HepG2 (cell line): ENCODE data around the gene NKD1. TPM values are rescaled to one million over a fixed set of nuclear protein-coding genes. Genes with fewer than 3 reads are reported as not detected.

Source experiments
- BCL3 ChIP-seq: sonication (generic); formaldehyde crosslinking; IDR thresholded peaks from 2 replicates; pipeline ENCODE4 v1.5.1; 2020; ENCODE audit warnings: mild to moderate bottlenecking, missing genetic modification reagents, moderate library complexity
- FOXJ3 ChIP-seq: sonication (generic); formaldehyde crosslinking; IDR thresholded peaks from 2 replicates; pipeline ENCODE4 v1.4.0; 2020; ENCODE audit warnings: missing genetic modification reagents, mild to moderate bottlenecking, borderline replicate concordance
- FOXP4 ChIP-seq: sonication (generic); formaldehyde crosslinking; IDR thresholded peaks from 2 replicates; pipeline ENCODE4 v1.4.0; 2020; ENCODE audit warnings: missing genetic modification reagents
- GRHL1 ChIP-seq: sonication (generic); formaldehyde crosslinking; conservative IDR thresholded peaks from 2 replicates; pipeline ENCODE4 v1.8.0; 2022; ENCODE audit warnings: missing genetic modification reagents
- HCFC1 ChIP-seq: fragments of 150-350 bp; IDR thresholded peaks from 2 replicates; pipeline ENCODE4 v1.6.1; 2014; ENCODE audit warnings: low read depth, low read length
- IRF2 ChIP-seq: IDR thresholded peaks from 2 replicates; pipeline ENCODE4 v1.6.1; 2018; ENCODE audit warnings: missing genetic modification reagents, missing compliant biosample characterization
- IRF9 ChIP-seq: sonication (generic); formaldehyde crosslinking; IDR thresholded peaks from 2 replicates; pipeline ENCODE4 v1.8.0; 2022; ENCODE audit warnings: missing genetic modification reagents, mild to moderate bottlenecking, borderline replicate concordance
- NFIC ChIP-seq: IDR thresholded peaks from 2 replicates; pipeline ENCODE4 v1.6.1; 2012; ENCODE audit warnings: mild to moderate bottlenecking, low read length, inconsistent platforms
- PATZ1 ChIP-seq: sonication (generic); formaldehyde crosslinking; IDR thresholded peaks from 2 replicates; pipeline ENCODE4 v1.4.0; 2020; ENCODE audit warnings: missing genetic modification reagents
- PRPF4 ChIP-seq: fragments of 200-400 bp; formaldehyde crosslinking; IDR thresholded peaks from 2 replicates; pipeline ENCODE4 v1.6.1; 2016; ENCODE audit warnings: low read length, low read depth; ENCODE audit not compliant: poor library complexity, severe bottlenecking
- SATB2 ChIP-seq: sonication (generic); formaldehyde crosslinking; IDR thresholded peaks from 2 replicates; pipeline ENCODE4 v1.5.0; 2020; ENCODE audit warnings: missing genetic modification reagents
- SMC3 ChIP-seq: IDR thresholded peaks from 2 replicates; pipeline ENCODE4 v1.6.1; 2011; ENCODE audit warnings: low read length, improper control_type of control experiment
- SSRP1 ChIP-seq: IDR thresholded peaks from 2 replicates; pipeline ENCODE4 v1.6.1; 2016; ENCODE audit warnings: control low read depth
- ZBTB7B ChIP-seq: sonication (generic); formaldehyde crosslinking; IDR thresholded peaks from 2 replicates; pipeline ENCODE4 v1.4.0; 2020; ENCODE audit warnings: missing genetic modification reagents
- ZNF331 ChIP-seq: sonication (generic); formaldehyde crosslinking; IDR thresholded peaks from 2 replicates; pipeline ENCODE4 v1.4.0; 2020; ENCODE audit warnings: missing genetic modification reagents
- ZNF530 ChIP-seq: sonication (generic); formaldehyde crosslinking; IDR thresholded peaks from 2 replicates; pipeline ENCODE4 v1.5.0; 2020; ENCODE audit warnings: low read depth, mild to moderate bottlenecking, missing genetic modification reagents
- ZNF709 ChIP-seq: sonication (generic); formaldehyde crosslinking; IDR thresholded peaks from 2 replicates; pipeline ENCODE4 v1.5.0; 2020; ENCODE audit warnings: mild to moderate bottlenecking, missing genetic modification reagents
- ZNF788 ChIP-seq: sonication (generic); formaldehyde crosslinking; IDR thresholded peaks from 2 replicates; pipeline ENCODE4 v1.5.0; 2020; ENCODE audit warnings: mild to moderate bottlenecking, missing genetic modification reagents, borderline replicate concordance
- ZSCAN21 ChIP-seq: sonication (generic); formaldehyde crosslinking; IDR thresholded peaks from 2 replicates; pipeline ENCODE4 v1.8.0; 2022; ENCODE audit warnings: mild to moderate bottlenecking, missing genetic modification reagents, moderate library complexity, borderline replicate concordance
- polyA plus RNA-seq, 8 experiments: library from polyadenylated mRNA; depleted of rRNA in 3 of 8; stranded (reverse) in 7 of 8; unstranded in 1 of 8; fragments of >200 nt; fragmentation: Illumina TruSeq in 4 of 8; extraction: Trizol in 4 of 8; gene quantifications; 2 replicates each; pipeline versions ENCODE4 v1.2.1 to v1.2.3, GENCODE V29; 2011 to 2016; ENCODE audit warnings: low read depth in 4 of 8, missing spikeins in 1 of 8, mixed read lengths in 1 of 8; ENCODE audit not compliant: insufficient read depth in 1 of 8
- total RNA-seq, 5 experiments: library from RNA; depleted of rRNA; stranded (reverse); fragments of >200 nt; fragmentation: Illumina TruSeq; extraction: Trizol; gene quantifications; 2 replicates each; pipeline ENCODE4 v1.2.3, GENCODE V29; 2016; ENCODE audit warnings: low read depth in 1 of 5

The NKD1 gene
- total and polyA plus RNA-seq, 2 of the 13 experiments (the other 11 are each of a cell fraction or from before 2014, with no cell fraction given) = 70.4 to 121 TPM

GRCh38 chr16:50509521-50510341 lies 38.5 kb upstream of the NKD1 start (continued):
- TF ChIP-seq ZBTB7B (CRISPR knock-in tag) (peak; percentile 91), BCL3 (CRISPR knock-in tag) (no peak), HCFC1 (no peak), ZNF709 (no peak), SMC3 (peak; percentile 84), IRF2 (CRISPR knock-in tag) (peak; percentile 52; the same call in 1 of the 2 replicates), FOXJ3 (CRISPR knock-in tag) (peak; percentile 25; the same call in 1 of the 2 replicates), NFIC (no peak), PATZ1 (CRISPR knock-in tag) (peak; percentile 41; the same call in 1 of the 2 replicates), ZSCAN21 (CRISPR knock-in tag) (no peak), ZNF788 (CRISPR knock-in tag) (peak; percentile 27; the same call in 1 of the 2 replicates), FOXP4 (0 out of 2 replicates have a peak, but pooled peaks have one; percentile 26), ZNF331 (CRISPR knock-in tag) (peak; percentile 47; the same call in 1 of the 2 replicates), SSRP1 (CRISPR knock-in tag) (no peak), ZNF530 (CRISPR knock-in tag) (no peak), IRF9 (CRISPR knock-in tag) (no peak), GRHL1 (CRISPR knock-in tag) (no peak), PRPF4 (no peak), SATB2 (CRISPR knock-in tag) (no peak)
